ENCODE data around the gene CELA3B.
"Not testable (repeated sequence)": the region's sequence is repeated elsewhere in the genome, so short reads cannot be mapped to it uniquely, and the experiment has no call there.

- not testable (repeated sequence) for TF ChIP-seq POLR2AphosphoS5 (IDR thresholded peaks at IDR 0.05; ENCODE audit: low read depth, low read length); POLR2A (IDR thresholded peaks at IDR 0.05; ENCODE audit: low read depth, low read length); TAF1 (IDR thresholded peaks at IDR 0.05; ENCODE audit: borderline replicate concordance, low read depth, low read length)
Measured at GRCh38 chr1:22007262-22007661, 30.4 kb downstream of the CELA3B start.

Data from GM12892 (cell line).